Gastrocnemius medialis (tissue), 4 donors: Measurements from ENCODE around the gene KLHL29. TPM values are rescaled to one million over a fixed set of nuclear protein-coding genes. Genes with fewer than 3 reads are reported as not detected.

Experiments
- ATAC-seq, 2 donors: fragments of 150-250 bp; one replicate each; pipeline ENCODE4 v1.9.1; 2016
- DNase-seq, 2 donors: peaks; one replicate each; pipeline ENCODE4 v3.0.0-alpha.2; 2019
- H3K27ac ChIP-seq, 4 donors: fragments of 200-600 bp; sonication (generic); 1 replicate in 1 of 4; 2 replicates in 3 of 4; pipeline ENCODE4 v1.5.1; 2016 to 2018; ENCODE audit warnings: mild to moderate bottlenecking in 2 of 4, moderate library complexity in 1 of 4
- H3K27me3 ChIP-seq, 3 donors: fragments of 200-600 bp; sonication (generic) in 2 of 3; 1 replicate in 1 of 3; 2 replicates in 2 of 3; pipeline versions ENCODE4 v1.5.1 to v1.6.0; 2016 to 2019; ENCODE audit warnings: mild to moderate bottlenecking in 1 of 3, moderate library complexity in 1 of 3
- H3K36me3 ChIP-seq, 2 donors: fragments of 200-600 bp; sonication (generic) in 1 of 2; one replicate each; pipeline ENCODE4 v1.5.1; 2017 to 2018
- H3K4me1 ChIP-seq, 2 donors: fragments of 200-600 bp; sonication (generic) in 1 of 2; one replicate each; pipeline ENCODE4 v1.5.1; 2016 to 2017; ENCODE audit warnings: mild to moderate bottlenecking in 2 of 2
- H3K4me3 ChIP-seq, 4 donors: fragments of 200-600 bp; sonication (generic) in 3 of 4; 1 replicate in 1 of 4; 2 replicates in 3 of 4; pipeline ENCODE4 v1.5.1; 2016 to 2019; ENCODE audit warnings: mild to moderate bottlenecking in 2 of 4
- H3K9me3 ChIP-seq, 3 donors: fragments of 200-600 bp; sonication (generic) in 2 of 3; 1 replicate in 1 of 3; 2 replicates in 2 of 3; pipeline ENCODE4 v1.5.1; 2016 to 2019
- CTCF ChIP-seq, 5 experiments: fragments of 450-650 bp in 3 of 5; fragments of 200-600 bp in 2 of 5; sonication (generic) in 2 of 5; IDR thresholded peaks in 4 of 5; conservative IDR thresholded peaks in 1 of 5; 1 replicate in 4 of 5; 2 replicates in 1 of 5; pipeline ENCODE4 v1.5.1; 2016 to 2019; ENCODE audit warnings: antibody characterized with exemption in 5 of 5, mild to moderate bottlenecking in 3 of 5, moderate library complexity in 3 of 5
- POLR2A ChIP-seq, 2 donors: fragments of 450-650 bp; IDR thresholded peaks; one replicate each; pipeline ENCODE4 v1.6.1; 2017; ENCODE audit warnings: antibody characterized with exemption in 2 of 2, mild to moderate bottlenecking in 2 of 2, moderate library complexity in 2 of 2
- in situ Hi-C, 4 donors: fragments of 200-750 bp; cut with MboI; loops; one replicate each; pipeline versions ENCODE4 v1.15.0 to v1.8.0; 2017; ENCODE audit warnings: low sequenced_read_pairs in 4 of 4
- intact Hi-C: fragments of 100-400 bp; cut with DNase I; formaldehyde crosslinking; loops from one replicate; pipeline ENCODE4 v1.15.1; 2023; ENCODE audit warnings: low total_unique reads
- total RNA-seq, 4 donors: library from RNA; depleted of rRNA; stranded (reverse); fragments of >200 nt; gene quantifications; one replicate each; pipeline versions ENCODE4 v1.1.0 to v1.2.3, GENCODE V29; 2016

Gene KLHL29
- total RNA-seq, 4 donors from 2014 or later: 4.3 to 24.9 (median 8.7) TPM

DNA sequence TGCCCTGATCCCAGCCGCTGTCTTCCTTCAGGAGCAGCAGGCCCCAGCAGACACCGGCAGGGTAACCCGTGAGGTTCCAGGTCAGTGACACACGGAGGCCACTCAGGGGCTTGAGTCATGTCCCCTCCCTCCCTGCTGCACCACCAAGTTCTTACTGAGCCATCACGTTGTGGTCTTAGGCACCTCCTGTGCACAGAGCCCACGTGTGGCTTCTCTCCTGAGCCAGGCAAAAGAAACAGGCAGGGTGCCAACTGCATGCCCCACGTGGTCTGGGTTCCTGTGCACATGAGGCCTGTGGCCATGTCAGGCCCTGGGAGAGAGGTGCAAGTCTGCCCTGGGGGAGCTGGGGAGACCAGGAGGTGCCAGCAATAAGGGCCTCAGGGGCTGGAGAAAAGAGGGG, 264.8 kb downstream of the KLHL29 start:
- DNase-seq: no peak
- intact Hi-C loops: loop anchor here (10.0 kb wide), 1 partner anchor 285 kb away; no protein-coding TSS in a partner anchor
- H3K27me3 ChIP-seq: no peaks in the 10 kb centered on the region
- TF ChIP-seq POLR2A (IDR thresholded peaks at IDR 0.05): no peak
- TF ChIP-seq CTCF (IDR thresholded peaks at IDR 0.05 in 4 of 5, conservative IDR thresholded peaks at IDR 0.05 in 1 of 5): no peak
- in situ Hi-C loops: no loop called here
- no peak overlapping the region for H3K27ac ChIP-seq
- no peak overlapping the region for H3K4me3 ChIP-seq
- H3K9me3 ChIP-seq: no peaks in the 10 kb centered on the region
- H3K36me3 ChIP-seq: no peaks in the 10 kb centered on the region
- ATAC-seq: no peak
- H3K4me1 ChIP-seq: no peaks in the 10 kb centered on the region

GRCh38 chr2:23651187-23652080, 266.5 kb downstream of the KLHL29 start:
- no peak for DNase-seq
- intact Hi-C loops: no loop called here
- H3K9me3 ChIP-seq: no peaks in the 10 kb centered on the region
- no peaks in the 10 kb centered on the region for H3K4me1 ChIP-seq
- H3K27ac ChIP-seq: no peak overlapping the region
- H3K27me3 ChIP-seq: no peaks in the 10 kb centered on the region
- in situ Hi-C loops: no loop called here
- H3K4me3 ChIP-seq: no peak overlapping the region
- H3K36me3 ChIP-seq: no peaks in the 10 kb centered on the region
- peak; percentile 37 to 46 for ATAC-seq
- TF ChIP-seq POLR2A (IDR thresholded peaks at IDR 0.05) (no peak), CTCF (IDR thresholded peaks at IDR 0.05 in 4 of 5, conservative IDR thresholded peaks at IDR 0.05 in 1 of 5) (no peak)

DNA sequence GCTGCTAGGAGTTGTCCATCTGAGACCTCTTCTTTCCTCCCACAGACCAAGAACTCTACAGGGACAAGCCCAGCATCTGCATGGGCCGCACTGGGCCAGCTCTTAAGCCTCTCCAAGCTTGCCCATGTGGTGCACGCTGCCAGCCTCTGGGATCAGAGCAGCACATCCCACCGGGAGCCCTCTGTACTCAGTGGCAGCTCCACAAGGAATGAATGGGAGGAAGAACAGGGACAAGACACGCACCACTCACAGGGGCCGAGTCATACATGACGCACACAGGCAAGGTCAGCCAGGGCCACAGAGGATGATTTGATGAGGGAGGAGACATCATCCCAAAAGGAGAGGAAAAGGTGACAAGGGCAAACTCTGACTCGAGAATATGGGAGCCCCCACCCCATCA, 268.3 kb downstream of the KLHL29 start:
- no peaks in the 10 kb centered on the region for H3K27me3 ChIP-seq
- TF ChIP-seq CTCF (IDR thresholded peaks at IDR 0.05 in 4 of 5, conservative IDR thresholded peaks at IDR 0.05 in 1 of 5) (no peak), POLR2A (IDR thresholded peaks at IDR 0.05) (no peak)
- H3K27ac ChIP-seq: no peak overlapping the region
- intact Hi-C loops (no loop called here), in situ Hi-C loops (no loop called here)
- no peak for ATAC-seq
- no peaks in the 10 kb centered on the region for H3K36me3 ChIP-seq
- no peaks in the 10 kb centered on the region for H3K9me3 ChIP-seq
- H3K4me3 ChIP-seq: no peak overlapping the region
- DNase-seq: no peak
- H3K4me1 ChIP-seq: no peaks in the 10 kb centered on the region

DNA sequence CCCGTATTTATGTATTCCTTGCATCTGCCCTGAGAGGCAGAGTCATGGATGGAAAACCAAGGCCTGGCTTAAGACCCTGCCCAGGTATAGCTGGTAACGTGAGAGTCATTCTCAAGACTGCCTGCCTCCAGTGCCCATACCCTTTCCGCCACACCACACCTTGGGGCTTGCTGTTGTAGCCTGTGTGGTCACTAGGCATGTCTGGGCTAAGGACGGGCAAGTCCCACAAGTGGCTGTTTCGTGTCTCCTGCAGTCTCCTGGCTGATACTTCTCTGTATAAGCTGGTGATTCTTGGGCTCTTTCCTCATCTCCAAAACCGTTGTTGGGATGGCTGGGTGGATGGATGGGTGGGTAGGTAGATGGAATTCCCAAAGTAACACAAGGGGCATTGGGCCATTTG, 269.8 kb downstream of the KLHL29 start:
- DNase-seq (no peak), ATAC-seq (no peak)
- in situ Hi-C loops: no loop called here
- intact Hi-C loops: no loop called here
- no peaks in the 10 kb centered on the region for H3K4me1 ChIP-seq
- no peak for TF ChIP-seq POLR2A (IDR thresholded peaks at IDR 0.05)
- no peak for TF ChIP-seq CTCF (IDR thresholded peaks at IDR 0.05 in 4 of 5, conservative IDR thresholded peaks at IDR 0.05 in 1 of 5)
- no peaks in the 10 kb centered on the region for H3K27me3 ChIP-seq
- no peak overlapping the region for H3K27ac ChIP-seq
- no peaks in the 10 kb centered on the region for H3K9me3 ChIP-seq
- no peak overlapping the region for H3K4me3 ChIP-seq
- H3K36me3 ChIP-seq: no peaks in the 10 kb centered on the region
